MM.1S (cell line): ENCODE measurements around the gene XRN2.

ENCODE experiments used
- CTCF ChIP-seq: fragments of 300-600 bp; sonication (generic); IDR thresholded peaks from 2 replicates; pipeline ENCODE4 v1.5.1; 2016; ENCODE audit warnings: antibody characterized with exemption, low read length, mixed read lengths
- EZH2 ChIP-seq: fragments of 300-600 bp; sonication (generic); optimal IDR thresholded peaks from 2 replicates; pipeline ENCODE3; 2017; ENCODE audit warnings: low read depth, mild to moderate bottlenecking, antibody characterized with exemption, low read length, mixed read lengths
- EZH2phosphoT487 ChIP-seq: fragments of 300-600 bp; sonication (generic); IDR thresholded peaks from 2 replicates; pipeline ENCODE4 v1.6.1; 2018; ENCODE audit warnings: antibody characterized with exemption, low read length

GRCh38 chr20:21356386-21356785, 53.3 kb downstream of the XRN2 start:
- TF ChIP-seq EZH2: no peak
- TF ChIP-seq CTCF: no peak
- no peak for TF ChIP-seq EZH2phosphoT487
